ENCODE measurements around the gene TSPAN2. TPM values are rescaled to one million over a fixed set of nuclear protein-coding genes. Genes with fewer than 3 reads are reported as not detected.

The TSPAN2 gene
- total RNA-seq, 1 donor from 2014 or later, result 4.3 TPM

- Mint-ChIP-seq H3K4me1 (no peaks in the 10 kb centered on the region), H3K27ac (ENCODE audit: unreplicated experiment) (no peak overlapping the region), H3K27me3 (ENCODE audit: low read depth) (peaks cover 24% of the 10 kb centered on the region), H3K9me3 (peaks cover 8% of the 10 kb centered on the region), H3K4me3 (no peak overlapping the region), H3K36me3 (ENCODE audit: low read depth) (no peaks in the 10 kb centered on the region)
- DNase-seq (ENCODE audit: low read depth, low spot score), result no peak
- no peak for TF ChIP-seq CTCF (conservative IDR thresholded peaks at IDR 0.05)
These were observed 83.1 kb downstream of the TSPAN2 start for GRCh38 chr1:115006191-115006590.

Other genes with a start within 250 kb of the TSPAN2 start
- not detected in 2 replicates for gene SYCP1, start 234.6 kb downstream of the TSPAN2 start, total RNA-seq
- gene TSHB, start 59.7 kb downstream of the TSPAN2 start, total RNA-seq, result not detected in 2 replicates
- gene NGF, start 248.7 kb upstream of the TSPAN2 start, total RNA-seq, result not detected in 2 replicates